ENCODE results near the gene MANEA. TPM values are rescaled to one million over a fixed set of nuclear protein-coding genes. Genes with fewer than 3 reads are reported as not detected.
"Not testable (repeated sequence)": the region's sequence is repeated elsewhere in the genome, so short reads cannot be mapped to it uniquely, and the experiment has no call there.

Gene MANEA
- total RNA-seq, 1 donor from 2014 or later: 5.4 TPM

DNA sequence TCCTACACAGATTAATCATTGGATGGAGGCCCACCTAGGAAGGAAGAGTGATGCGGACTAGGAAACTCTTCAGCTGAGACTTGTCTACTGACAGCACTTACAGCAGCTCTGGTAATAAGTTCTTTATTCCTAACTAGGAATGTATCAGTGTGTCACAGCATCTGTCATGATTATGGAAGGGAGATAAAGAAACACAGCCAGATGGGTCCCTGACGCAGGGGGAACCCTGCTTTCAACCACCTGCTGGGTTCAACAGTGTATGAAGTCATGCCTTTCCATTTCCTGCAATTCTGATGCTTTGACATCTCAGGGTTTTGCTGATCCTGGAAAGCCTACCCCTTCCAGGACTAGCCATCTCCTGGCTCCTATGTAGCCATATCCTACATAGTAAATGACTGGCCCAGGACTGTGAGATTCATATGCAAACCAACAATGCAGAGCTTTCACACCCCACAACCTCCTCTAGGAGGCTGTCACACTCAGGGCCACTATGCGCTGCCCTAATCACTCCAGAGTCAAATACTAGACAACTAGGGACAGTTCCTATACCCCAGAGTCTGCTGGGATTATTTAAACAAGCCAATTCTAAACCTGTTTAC lies 29.0 kb upstream of the MANEA start:
- peaks cover 25% of the 10 kb centered on the region for H3K4me1 ChIP-seq
- no peak overlapping the region for H3K4me3 ChIP-seq
- intact Hi-C loops (cut with micrococcal nuclease): no loop called here
- H3K9me3 ChIP-seq (replicated peaks): no peaks in the 10 kb centered on the region
- H3K27me3 ChIP-seq (ENCODE audit: low read depth): no peaks in the 10 kb centered on the region
- no peak for DNase-seq
- H3K36me3 ChIP-seq: no peaks in the 10 kb centered on the region
- H3K27ac ChIP-seq (replicated peaks): no peak overlapping the region
- TF ChIP-seq, protein P1, sequence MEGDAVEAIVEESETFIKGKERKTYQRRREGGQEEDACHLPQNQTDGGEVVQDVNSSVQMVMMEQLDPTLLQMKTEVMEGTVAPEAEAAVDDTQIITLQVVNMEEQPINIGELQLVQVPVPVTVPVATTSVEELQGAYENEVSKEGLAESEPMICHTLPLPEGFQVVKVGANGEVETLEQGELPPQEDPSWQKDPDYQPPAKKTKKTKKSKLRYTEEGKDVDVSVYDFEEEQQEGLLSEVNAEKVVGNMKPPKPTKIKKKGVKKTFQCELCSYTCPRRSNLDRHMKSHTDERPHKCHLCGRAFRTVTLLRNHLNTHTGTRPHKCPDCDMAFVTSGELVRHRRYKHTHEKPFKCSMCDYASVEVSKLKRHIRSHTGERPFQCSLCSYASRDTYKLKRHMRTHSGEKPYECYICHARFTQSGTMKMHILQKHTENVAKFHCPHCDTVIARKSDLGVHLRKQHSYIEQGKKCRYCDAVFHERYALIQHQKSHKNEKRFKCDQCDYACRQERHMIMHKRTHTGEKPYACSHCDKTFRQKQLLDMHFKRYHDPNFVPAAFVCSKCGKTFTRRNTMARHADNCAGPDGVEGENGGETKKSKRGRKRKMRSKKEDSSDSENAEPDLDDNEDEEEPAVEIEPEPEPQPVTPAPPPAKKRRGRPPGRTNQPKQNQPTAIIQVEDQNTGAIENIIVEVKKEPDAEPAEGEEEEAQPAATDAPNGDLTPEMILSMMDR (IDR thresholded peaks at IDR 0.05; ENCODE audit: borderline replicate concordance): no peak

DNA sequence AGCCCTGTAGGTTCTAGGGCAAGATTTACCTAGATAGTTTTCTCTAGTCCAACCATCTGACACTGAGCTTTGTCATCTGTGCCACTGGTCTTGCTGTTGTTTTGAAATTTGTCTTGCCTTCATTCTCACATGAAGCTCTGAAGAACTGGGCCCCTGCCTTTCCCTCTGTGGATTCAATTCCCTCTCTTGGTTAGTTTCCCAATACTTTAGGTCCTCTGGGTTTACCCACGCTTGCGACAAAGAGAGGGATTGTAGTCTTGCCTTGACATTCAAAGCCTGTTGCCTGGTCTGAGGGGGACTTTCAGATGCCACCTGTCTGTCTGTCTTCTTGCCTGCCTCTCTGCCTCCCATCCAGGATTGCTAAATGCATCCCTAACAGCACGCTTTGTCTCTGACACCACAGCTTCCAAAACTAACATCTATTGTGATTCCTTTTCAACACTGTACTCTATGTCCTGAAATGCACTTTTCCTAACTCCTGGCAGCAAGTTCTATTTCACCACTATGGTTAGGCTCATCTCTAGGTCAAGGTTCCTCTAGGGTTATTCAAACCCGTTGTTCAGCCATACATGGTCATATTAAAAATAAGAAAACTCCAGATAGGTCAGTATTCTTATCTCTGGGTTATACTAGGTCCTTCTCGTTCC lies 25.5 kb upstream of the MANEA start:
- TF ChIP-seq, protein P1 (IDR thresholded peaks at IDR 0.05; ENCODE audit: borderline replicate concordance): no peak
- intact Hi-C loops (cut with micrococcal nuclease): no loop called here

DNA sequence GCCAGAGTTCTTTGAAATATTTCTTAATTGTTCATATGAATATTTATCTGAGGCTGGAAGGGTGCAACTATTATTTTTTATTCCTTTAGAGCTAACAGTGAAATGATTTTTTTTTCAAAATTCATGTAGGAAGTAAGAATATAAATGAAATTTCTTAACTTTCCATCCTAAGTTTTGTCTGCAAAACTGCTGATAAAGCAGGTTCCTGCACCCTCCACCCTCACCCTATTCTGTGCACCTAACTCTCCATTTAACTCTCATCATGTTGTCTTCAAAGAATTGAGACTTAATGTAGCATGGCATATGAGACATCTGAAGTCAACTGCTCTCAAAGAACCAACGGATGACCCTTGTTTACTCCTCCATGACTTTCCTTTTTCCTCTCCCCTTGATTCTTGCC lies 23.5 kb upstream of the MANEA start:
- no peaks in the 10 kb centered on the region for H3K9me3 ChIP-seq (replicated peaks)
- no peaks in the 10 kb centered on the region for H3K4me1 ChIP-seq
- intact Hi-C loops (cut with micrococcal nuclease): no loop called here
- H3K36me3 ChIP-seq: no peaks in the 10 kb centered on the region
- TF ChIP-seq, protein P1 (IDR thresholded peaks at IDR 0.05; ENCODE audit: borderline replicate concordance): no peak
- H3K27me3 ChIP-seq (ENCODE audit: low read depth): no peaks in the 10 kb centered on the region
- no peak overlapping the region for H3K4me3 ChIP-seq
- H3K27ac ChIP-seq (replicated peaks): no peak overlapping the region
- DNase-seq: no peak

More for the DNA sequence above, 25.5 kb upstream of the MANEA start:
- Histone ChIP-seq H3K4me1 (no peaks in the 10 kb centered on the region), H3K4me3 (no peak overlapping the region), H3K9me3 (replicated peaks) (no peaks in the 10 kb centered on the region), H3K27ac (replicated peaks) (peak overlapping the region; percentile 50), H3K36me3 (no peaks in the 10 kb centered on the region), H3K27me3 (ENCODE audit: low read depth) (no peaks in the 10 kb centered on the region)
- DNase-seq: no peak

DNA sequence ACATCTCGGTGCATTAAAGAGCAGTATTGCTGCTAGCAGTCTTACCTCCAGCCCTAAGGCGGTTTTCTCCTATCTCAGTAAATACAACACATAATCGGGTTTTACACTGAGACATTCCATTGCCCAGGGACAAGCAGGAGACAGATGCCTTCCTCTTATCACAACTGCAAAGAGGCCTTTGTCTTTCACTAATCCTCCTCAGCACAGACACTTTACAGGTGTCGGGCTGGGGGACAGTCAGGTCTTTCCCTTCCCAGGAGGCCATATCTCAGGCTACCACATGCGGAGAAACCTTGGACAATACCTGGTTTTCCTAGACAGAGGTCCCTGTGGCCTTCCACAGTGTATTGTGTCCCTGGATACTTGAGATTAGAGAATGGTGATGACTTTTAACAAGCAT lies 16.4 kb upstream of the MANEA start:
- intact Hi-C loops (cut with micrococcal nuclease); H3K4me3 ChIP-seq; H3K27ac ChIP-seq (replicated peaks); H3K36me3 ChIP-seq; DNase-seq; H3K27me3 ChIP-seq (ENCODE audit: low read depth); H3K4me1 ChIP-seq; H3K9me3 ChIP-seq (replicated peaks): not testable (repeated sequence)

DNA sequence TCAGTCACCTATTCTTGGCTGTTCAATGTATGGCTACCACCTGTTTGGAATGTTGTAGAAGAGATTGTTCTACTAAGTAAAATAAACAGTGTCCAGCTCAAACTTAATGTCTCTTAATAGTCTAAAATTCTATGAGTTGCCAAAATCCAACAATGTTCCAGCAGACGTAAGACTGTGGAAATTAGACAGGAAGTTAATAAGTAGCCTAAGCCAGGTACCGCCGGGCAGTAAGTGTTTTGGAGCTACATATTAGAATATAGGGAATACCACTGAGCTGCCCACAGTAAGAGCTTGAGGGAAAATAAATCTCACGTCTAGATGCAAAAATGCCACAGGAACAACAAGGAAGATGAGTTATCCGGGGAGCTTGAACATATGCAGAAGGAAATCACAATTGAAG lies 7.8 kb upstream of the MANEA start:
- intact Hi-C loops (cut with micrococcal nuclease): no loop called here
- H3K9me3 ChIP-seq (replicated peaks): no peaks in the 10 kb centered on the region
- TF ChIP-seq, protein P1 (IDR thresholded peaks at IDR 0.05; ENCODE audit: borderline replicate concordance): no peak
- H3K4me1 ChIP-seq: peaks cover 3% of the 10 kb centered on the region
- no peak for DNase-seq
- H3K36me3 ChIP-seq: no peaks in the 10 kb centered on the region
- no peak overlapping the region for H3K27ac ChIP-seq (replicated peaks)
- H3K27me3 ChIP-seq (ENCODE audit: low read depth): no peaks in the 10 kb centered on the region
- no peak overlapping the region for H3K4me3 ChIP-seq

DNA sequence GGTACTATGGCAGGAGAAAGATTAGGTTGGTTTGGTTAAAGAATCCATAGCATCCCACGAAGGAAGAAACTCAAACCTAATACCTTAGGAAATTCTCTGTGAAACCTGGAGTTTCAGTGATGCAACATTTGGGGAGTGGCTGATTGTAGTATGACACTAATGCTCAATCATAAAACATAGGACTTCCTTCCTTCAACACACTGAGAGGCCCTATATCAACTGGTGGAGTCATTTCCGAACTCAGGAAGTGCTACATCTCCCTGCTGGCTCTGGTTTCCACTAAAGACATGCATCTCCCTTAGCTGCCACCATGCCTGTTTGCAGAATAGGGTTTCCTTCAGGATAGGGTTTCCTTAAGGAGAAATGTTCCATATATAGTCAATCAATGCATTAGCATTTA lies 5.2 kb upstream of the MANEA start:
- intact Hi-C loops (cut with micrococcal nuclease): no loop called here
- no peak for DNase-seq

More for the DNA sequence above, 5.2 kb upstream of the MANEA start:
- Histone ChIP-seq H3K4me3 (no peak overlapping the region), H3K27me3 (ENCODE audit: low read depth) (no peaks in the 10 kb centered on the region), H3K36me3 (no peaks in the 10 kb centered on the region), H3K4me1 (peaks cover 23% of the 10 kb centered on the region), H3K27ac (replicated peaks) (no peak overlapping the region), H3K9me3 (replicated peaks) (no peaks in the 10 kb centered on the region)
- TF ChIP-seq, protein P1 (IDR thresholded peaks at IDR 0.05; ENCODE audit: borderline replicate concordance): no peak

All from left ventricle myocardium inferior (tissue), 1 donor.